HG03135 (cell line): ENCODE measurements around the gene FREM2.

Source experiments
- ATAC-seq: cut with Tn5 transposase; IDR thresholded peaks from one replicate; pipeline ENCODE4 v1.9.1; 2021; ENCODE audit warnings: mild to moderate bottlenecking, moderate library complexity; ENCODE audit not compliant: unreplicated experiment

The FREM2 gene

DNA sequence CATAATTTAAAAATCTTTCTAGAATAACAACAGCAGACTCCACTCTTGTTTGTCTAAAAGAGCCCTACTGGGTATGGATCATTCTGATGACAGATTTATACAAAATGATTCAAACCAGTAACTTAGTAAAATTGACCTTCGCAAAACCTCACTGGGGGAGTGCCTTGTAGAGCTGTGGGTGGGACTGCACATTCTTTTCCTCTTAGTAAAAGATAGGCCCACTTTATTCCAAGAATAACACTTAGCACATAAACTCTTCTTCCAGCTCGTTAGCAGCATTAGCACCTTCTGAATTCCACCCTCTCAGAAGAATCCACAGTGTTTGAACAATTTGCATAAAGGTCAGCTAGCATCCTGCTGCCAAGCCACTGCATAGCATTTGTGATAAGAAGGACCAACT lies 196.9 kb downstream of the FREM2 start:
- ATAC-seq = no peak

DNA sequence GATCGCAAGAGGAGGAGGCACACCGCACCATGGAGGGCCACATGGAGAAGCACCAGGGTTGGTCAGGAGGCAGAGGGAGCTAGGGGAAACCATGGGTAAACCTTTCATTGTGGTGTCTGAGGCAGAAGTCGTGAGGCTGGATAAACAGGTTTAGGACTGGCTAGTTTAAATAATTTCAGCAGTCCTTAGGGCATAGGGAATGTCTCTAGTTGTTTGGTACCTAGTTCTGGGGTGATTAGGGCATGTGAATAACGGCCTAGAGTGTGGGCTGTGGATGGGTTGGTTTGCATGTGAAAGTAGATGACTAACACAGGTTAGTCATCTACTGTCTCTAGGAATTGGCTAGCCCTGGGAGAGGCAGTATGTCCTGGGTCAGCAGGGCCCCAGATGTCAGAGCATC lies 201.4 kb downstream of the FREM2 start:
- no peak for ATAC-seq

DNA sequence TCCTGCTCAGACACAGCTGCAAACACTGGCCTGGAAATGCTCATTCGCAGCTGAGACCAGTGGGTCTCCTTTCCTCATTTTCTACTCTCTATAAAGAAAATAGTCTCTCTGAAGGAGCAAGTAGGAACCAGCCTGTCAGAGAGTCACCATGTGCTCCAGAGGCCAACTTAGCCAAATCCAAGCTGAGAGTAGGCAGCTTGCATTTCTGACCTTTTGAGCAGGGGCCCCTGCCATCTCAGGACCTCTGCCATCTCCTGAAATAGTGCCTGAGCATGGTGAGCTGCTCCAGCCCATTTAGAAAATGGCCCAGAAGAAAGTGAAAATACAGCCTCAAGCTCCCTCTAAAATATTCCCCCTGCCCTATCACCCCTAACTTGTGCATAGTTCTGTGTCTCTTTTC lies 208.2 kb downstream of the FREM2 start:
- no peak for ATAC-seq

DNA sequence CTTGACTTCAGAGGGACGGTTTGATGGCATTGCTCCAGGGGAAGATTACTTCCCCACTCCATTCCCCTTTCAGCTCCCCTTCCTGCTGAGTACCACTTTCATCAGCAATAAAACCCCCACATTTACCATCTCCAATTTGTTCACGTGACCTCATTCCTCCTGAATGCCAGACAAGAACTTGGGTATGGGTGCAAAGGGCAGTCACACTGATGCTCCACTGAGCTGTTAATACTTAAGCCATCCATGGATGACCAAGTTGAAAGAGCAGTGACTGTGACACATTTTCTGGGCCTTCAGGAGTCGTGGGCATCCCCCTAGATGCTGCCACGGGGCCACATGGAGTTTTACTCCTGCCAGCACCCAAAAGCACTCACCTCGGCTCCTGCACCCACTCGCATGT lies 210.6 kb downstream of the FREM2 start:
- no peak for ATAC-seq

DNA sequence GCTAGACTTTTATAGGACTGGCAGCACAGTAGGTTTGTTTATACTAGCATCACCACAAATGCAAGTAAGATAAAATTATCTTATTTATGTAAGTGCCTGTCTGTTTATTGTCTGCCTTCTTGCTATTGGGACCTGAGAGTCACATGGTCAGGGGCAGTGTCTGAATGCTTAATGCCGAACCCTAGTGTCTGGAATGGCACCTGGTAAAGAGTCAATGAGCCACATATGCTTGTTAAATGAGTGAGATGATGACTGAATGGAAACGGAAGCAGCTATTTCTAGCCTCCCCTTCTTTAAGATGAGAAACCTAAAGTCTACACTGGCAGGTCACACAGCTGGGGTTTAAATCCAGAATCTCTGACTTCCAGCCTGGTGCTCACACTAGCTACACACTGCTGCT lies 211.6 kb downstream of the FREM2 start:
- ATAC-seq = no peak

DNA sequence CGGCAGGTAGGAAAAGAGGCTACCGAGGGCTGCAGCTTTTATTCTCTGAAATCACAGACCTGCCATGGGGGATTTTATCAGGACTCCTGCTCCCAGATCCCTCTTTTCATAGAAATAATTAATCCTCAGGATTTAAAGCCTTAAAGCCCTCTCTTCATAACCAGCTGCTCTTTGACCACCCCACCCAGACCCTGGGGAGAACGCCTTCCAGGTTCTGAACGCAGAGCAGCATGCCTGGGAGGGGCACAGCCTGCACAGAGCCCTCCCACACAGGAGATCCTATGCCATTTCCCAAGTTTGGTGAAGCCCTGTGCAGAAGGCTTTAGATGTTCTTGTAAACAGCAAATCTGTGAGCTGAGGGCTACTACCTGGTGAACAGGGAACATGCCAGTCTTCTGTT lies 212.7 kb downstream of the FREM2 start:
- no peak for ATAC-seq

DNA sequence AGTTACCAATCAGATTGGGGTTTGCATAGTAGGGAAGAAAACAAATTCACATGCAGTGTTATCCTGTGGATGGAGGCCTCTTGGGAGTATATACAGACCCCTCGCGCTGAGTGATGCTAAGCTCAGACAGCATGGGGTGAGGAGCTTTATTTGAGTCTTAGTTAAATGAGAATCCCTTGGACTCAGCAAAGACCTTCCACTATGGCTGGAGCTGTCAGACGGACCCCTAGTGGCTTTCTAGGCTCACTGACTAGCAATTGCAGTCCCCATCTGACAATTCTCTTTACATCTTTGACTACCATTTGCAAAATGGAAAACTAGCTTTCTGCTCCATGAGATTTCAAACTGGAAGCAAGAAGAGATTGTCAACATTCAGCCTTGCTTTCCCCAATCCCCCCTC lies 213.3 kb downstream of the FREM2 start:
- no peak for ATAC-seq

DNA sequence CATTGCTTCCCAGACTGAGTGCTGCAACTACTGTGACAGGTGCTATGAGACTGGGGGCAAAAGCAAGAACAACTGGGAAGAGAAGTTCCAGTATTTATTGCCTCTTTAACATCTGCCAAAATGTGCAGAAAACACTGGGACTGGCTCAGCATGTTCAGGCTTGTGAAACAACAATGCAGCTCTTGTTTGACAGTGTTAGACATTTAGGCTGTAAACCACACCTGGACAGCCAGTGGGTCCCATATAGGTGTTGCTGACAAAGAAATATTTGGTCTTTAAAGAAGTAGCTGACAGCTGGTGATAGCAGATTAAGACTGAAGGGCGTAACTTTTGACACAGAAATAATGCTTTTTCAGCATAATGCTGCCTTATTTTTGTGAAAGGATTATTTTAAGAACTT lies 215.7 kb downstream of the FREM2 start:
- ATAC-seq = no peak

DNA sequence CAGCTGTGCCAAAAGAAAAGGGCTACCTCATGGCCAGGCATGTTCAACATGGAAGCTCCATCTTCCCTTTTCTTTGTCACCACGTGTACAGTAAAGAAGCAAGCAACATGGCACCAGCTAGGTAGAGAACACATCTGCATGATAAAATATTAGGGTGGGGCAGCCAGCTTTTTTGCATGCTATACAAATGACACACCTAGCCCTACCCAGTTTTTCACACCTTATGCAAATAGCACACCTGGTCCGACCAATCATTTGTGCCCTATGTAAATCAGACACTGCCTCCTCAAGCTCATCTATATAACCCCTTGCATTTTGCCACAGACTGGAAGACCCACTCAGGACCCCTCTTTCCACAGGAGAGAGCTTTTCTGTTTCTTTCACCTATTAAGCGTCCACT lies 218.2 kb downstream of the FREM2 start:
- no peak for ATAC-seq

DNA sequence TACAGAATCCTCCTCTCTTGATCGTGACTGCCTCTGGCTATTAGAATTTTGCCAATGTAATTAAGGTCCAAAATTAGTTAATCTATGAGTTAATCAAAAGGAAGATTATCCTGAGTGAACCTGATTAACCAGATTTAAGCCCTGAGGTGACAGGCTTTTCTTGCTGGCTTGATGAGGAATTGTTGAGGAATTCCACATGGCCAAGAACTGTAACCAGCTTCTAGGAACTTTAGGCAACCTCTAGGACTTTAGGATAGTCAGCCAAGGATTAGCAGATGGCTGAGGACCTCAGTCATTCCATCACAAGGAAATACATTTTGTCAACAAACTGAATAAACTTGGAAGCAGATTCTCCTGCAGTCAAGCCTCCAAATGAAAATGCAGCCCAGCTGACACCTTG lies 219.0 kb downstream of the FREM2 start:
- no peak for ATAC-seq

DNA sequence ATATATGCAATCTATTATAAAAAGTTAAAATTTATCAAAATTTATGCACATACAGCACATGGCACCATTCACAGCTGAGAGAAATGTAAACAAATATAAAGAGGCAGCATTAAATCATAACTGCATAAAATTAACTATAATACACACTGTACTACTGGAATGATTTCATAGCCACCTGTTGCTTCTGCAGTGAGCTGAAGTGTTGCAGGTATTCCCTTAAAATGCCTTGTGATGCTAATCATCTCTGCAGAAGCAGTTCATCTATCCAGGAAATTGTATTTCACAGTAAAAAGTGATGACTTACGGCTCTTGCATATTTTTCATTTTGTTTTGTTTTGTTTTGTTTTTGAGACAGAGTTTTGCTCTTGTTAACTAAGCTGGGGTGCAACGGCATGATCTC lies 221.7 kb downstream of the FREM2 start:
- no peak for ATAC-seq

DNA sequence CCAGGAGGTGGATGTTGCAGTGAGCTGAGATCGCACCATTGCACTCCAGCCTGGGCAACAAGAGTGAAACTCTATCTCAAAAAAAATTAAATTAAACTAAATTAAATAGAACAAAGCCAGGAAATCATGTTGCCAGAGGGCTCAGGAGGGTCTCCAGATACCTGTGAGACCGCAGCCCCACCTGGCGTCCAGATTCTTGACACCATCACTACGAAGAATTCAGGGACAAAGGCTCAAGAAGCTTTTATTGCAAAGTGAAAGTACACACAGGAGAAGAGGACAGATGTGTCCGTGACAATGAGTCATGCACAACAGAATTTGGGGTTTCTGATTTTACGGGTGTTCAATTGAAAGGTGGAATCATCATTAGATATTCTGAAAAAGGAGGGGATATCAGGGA lies 227.2 kb downstream of the FREM2 start:
- ATAC-seq = no peak

DNA sequence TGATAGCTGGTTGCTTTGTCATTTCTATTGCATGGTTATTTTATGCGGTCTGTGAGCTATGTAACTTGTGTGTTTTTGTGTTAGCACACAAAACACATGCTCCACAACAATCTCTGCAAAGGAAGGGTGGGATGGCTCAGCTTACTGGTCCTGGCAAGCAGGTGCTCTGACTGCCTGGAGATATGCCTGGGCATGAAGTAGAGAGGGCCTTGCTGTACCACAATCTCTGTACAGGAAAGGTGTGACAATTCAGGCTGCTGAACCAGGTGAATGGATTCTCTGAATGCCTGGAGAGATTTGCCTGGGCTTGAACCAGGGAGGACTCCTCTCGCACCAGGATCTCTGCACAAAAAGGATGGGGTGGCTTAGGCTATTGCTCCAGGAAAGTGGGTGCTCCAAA lies 234.2 kb downstream of the FREM2 start:
- no peak for ATAC-seq

DNA sequence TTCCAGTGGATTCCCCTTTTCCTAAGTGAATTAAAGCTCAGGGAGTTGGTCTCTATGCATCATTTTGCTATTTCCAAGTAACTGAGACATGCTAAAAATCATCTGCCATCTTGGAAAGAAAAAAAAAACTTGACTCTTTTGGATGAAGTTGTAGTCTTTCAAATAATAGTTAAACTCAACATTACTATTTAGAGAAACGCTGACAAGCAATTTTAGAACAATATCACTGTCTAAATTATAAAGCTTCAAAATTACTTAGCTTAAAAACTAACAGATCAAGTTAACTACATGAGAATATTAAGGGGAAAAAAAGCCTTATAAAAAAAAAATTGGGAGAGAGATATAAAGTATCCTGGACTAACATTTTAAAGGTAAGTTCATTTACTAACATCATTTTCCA lies 235.3 kb downstream of the FREM2 start:
- ATAC-seq = no peak

DNA sequence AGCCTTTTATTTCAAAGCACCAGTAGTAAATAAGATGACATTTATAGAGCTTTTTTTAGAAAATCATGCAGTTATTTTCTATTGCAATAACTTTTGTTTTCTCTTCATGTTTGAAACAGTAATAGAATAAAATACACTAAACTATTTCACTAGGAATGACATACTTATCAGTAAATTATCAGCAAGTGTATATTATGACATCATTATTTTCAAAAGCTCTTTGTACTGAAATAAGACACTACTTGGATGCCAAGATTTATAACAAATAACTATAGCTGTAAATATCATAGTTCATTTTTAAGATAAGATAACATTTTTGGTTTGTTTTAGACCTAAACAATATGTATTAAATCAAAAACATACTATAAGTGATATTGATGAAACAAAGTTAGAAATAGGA lies 246.9 kb downstream of the FREM2 start:
- ATAC-seq = no peak
